ENCODE results near the gene CRYL1.

Gene CRYL1

GRCh38 chr13:20415694-20416107 is 110.0 kb downstream of the CRYL1 start:
- no peak for DNase-seq (ENCODE audit: low read depth)
- H3K4me3 ChIP-seq (ENCODE audit: low read depth, low read length) = no peak overlapping the region
- TF ChIP-seq, protein P1, sequence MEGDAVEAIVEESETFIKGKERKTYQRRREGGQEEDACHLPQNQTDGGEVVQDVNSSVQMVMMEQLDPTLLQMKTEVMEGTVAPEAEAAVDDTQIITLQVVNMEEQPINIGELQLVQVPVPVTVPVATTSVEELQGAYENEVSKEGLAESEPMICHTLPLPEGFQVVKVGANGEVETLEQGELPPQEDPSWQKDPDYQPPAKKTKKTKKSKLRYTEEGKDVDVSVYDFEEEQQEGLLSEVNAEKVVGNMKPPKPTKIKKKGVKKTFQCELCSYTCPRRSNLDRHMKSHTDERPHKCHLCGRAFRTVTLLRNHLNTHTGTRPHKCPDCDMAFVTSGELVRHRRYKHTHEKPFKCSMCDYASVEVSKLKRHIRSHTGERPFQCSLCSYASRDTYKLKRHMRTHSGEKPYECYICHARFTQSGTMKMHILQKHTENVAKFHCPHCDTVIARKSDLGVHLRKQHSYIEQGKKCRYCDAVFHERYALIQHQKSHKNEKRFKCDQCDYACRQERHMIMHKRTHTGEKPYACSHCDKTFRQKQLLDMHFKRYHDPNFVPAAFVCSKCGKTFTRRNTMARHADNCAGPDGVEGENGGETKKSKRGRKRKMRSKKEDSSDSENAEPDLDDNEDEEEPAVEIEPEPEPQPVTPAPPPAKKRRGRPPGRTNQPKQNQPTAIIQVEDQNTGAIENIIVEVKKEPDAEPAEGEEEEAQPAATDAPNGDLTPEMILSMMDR (IDR thresholded peaks at IDR 0.05; ENCODE audit: insufficient read depth, low read depth, low read length, missing control alignments) = no peak

GRCh38 chr13:20415306-20415679 is 110.4 kb downstream of the CRYL1 start:
- no peak for DNase-seq (ENCODE audit: low read depth)
- no peak overlapping the region for H3K4me3 ChIP-seq (ENCODE audit: low read depth, low read length)
- TF ChIP-seq, protein P1 (IDR thresholded peaks at IDR 0.05; ENCODE audit: insufficient read depth, low read depth, low read length, missing control alignments) = no peak

- TF ChIP-seq, protein P1 (IDR thresholded peaks at IDR 0.05; ENCODE audit: insufficient read depth, low read depth, low read length, missing control alignments) = no peak
- no peak for DNase-seq (ENCODE audit: low read depth)
- no peak overlapping the region for H3K4me3 ChIP-seq (ENCODE audit: low read depth, low read length)
These were observed 110.9 kb downstream of the CRYL1 start for GRCh38 chr13:20414546-20415305.

- no peak for DNase-seq (ENCODE audit: low read depth)
- H3K4me3 ChIP-seq (ENCODE audit: low read depth, low read length) = no peak overlapping the region
- TF ChIP-seq, protein P1 (IDR thresholded peaks at IDR 0.05; ENCODE audit: insufficient read depth, low read depth, low read length, missing control alignments) = no peak
These were observed 112.8 kb downstream of the CRYL1 start for GRCh38 chr13:20412691-20413355.

- H3K4me3 ChIP-seq (ENCODE audit: low read depth, low read length) = no peak overlapping the region
- TF ChIP-seq, protein P1 (IDR thresholded peaks at IDR 0.05; ENCODE audit: insufficient read depth, low read depth, low read length, missing control alignments) = no peak
- peak; percentile 88 for DNase-seq (ENCODE audit: low read depth)
These were observed 113.9 kb downstream of the CRYL1 start for GRCh38 chr13:20411638-20412342.

GRCh38 chr13:20410726-20411125 is 114.9 kb downstream of the CRYL1 start:
- TF ChIP-seq, protein P1 (IDR thresholded peaks at IDR 0.05; ENCODE audit: insufficient read depth, low read depth, low read length, missing control alignments) = no peak
- DNase-seq (ENCODE audit: low read depth) = no peak
- H3K4me3 ChIP-seq (ENCODE audit: low read depth, low read length) = no peak overlapping the region
